ENCODE measurements around the gene BPTF.
"Not testable (repeated sequence)": the region's sequence is repeated elsewhere in the genome, so short reads cannot be mapped to it uniquely, and the experiment has no call there.

DNA sequence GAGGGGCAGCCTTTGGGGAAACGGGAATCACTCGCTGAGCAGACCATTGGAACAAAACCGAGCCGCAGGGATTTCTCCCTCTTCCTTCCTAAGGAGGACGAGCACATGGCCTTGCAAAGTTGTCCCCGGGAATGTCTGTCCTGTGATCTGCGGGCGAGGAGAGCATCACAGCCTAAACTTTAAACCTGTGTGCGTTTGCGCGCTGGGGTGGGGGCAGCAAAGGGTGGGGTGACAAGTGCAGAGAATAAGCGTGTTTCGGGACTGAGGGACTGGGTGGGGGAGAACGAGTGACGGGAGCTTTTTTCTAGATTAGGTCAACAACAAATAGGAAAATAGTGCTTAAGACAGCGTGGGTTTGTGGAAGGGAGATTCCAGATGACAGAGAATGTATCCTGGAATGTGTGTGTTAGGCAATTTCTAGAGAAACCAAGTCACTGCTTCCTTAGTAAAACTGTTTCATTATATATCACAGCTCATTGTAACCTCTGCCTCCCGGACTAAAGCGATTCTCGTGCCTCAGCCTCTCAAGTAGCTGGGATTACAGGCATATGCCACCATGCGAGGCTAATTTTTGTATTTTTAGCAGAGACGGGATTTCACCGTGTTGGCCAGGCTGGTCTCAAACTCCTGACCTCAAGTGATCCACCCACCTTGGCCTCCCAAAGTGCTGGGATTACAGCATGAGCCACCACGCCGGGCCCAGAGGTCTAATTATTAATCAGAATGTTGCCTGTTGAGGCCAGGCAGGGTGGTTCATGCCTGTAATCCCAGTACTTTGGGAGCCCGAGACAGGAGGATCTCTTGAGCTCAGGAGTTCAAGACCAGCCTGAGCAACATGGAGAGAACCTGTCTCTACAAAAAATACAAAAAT lies 171.2 kb downstream of the BPTF start, which contains the start of gene C17orf58:
- TF ChIP-seq, protein P1, sequence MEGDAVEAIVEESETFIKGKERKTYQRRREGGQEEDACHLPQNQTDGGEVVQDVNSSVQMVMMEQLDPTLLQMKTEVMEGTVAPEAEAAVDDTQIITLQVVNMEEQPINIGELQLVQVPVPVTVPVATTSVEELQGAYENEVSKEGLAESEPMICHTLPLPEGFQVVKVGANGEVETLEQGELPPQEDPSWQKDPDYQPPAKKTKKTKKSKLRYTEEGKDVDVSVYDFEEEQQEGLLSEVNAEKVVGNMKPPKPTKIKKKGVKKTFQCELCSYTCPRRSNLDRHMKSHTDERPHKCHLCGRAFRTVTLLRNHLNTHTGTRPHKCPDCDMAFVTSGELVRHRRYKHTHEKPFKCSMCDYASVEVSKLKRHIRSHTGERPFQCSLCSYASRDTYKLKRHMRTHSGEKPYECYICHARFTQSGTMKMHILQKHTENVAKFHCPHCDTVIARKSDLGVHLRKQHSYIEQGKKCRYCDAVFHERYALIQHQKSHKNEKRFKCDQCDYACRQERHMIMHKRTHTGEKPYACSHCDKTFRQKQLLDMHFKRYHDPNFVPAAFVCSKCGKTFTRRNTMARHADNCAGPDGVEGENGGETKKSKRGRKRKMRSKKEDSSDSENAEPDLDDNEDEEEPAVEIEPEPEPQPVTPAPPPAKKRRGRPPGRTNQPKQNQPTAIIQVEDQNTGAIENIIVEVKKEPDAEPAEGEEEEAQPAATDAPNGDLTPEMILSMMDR (IDR thresholded peaks at IDR 0.05; ENCODE audit: insufficient read depth, low read length, poor library complexity, severe bottlenecking) = not testable (repeated sequence)
- not testable (repeated sequence) for TF ChIP-seq EZH2phosphoT487 (conservative IDR thresholded peaks at IDR 0.05; ENCODE audit: low read length)

Measured in SU-DHL-6 (cell line).